ENCODE results near the gene CAMKK2.
A peak's percentile ranks its signal among the peaks of the same experiment; 100 is the strongest.
"Not testable (repeated sequence)": the region's sequence is repeated elsewhere in the genome, so short reads cannot be mapped to it uniquely, and the experiment has no call there.

The CAMKK2 gene

GRCh38 chr12:121245031-121245430, 51.5 kb downstream of the CAMKK2 start:
- no peak for DNase-seq

- peak; percentile 52 to 54 for DNase-seq
These were observed 55.1 kb downstream of the CAMKK2 start for GRCh38 chr12:121241156-121241970.

- peak; percentile 86 to 87 for DNase-seq
These were observed 55.9 kb downstream of the CAMKK2 start for GRCh38 chr12:121240484-121241101.

GRCh38 chr12:121240062-121240420, 56.5 kb downstream of the CAMKK2 start:
- no peak for DNase-seq

GRCh38 chr12:121239351-121240061, 57.0 kb downstream of the CAMKK2 start:
- DNase-seq: peak; percentile 79 to 83

- DNase-seq: peak; percentile 31 to 45
These were observed 57.7 kb downstream of the CAMKK2 start for GRCh38 chr12:121238604-121239350.

- DNase-seq: no peak
These were observed 58.4 kb downstream of the CAMKK2 start for GRCh38 chr12:121238086-121238485.

GRCh38 chr12:121237415-121237814, 59.1 kb downstream of the CAMKK2 start:
- DNase-seq: no peak

GRCh38 chr12:121236776-121237175, 59.7 kb downstream of the CAMKK2 start:
- no peak for DNase-seq

GRCh38 chr12:121233628-121234020, 62.9 kb downstream of the CAMKK2 start:
- no peak for DNase-seq

GRCh38 chr12:121232977-121233627, 63.4 kb downstream of the CAMKK2 start:
- no peak for DNase-seq

- DNase-seq: no peak
These were observed 64.3 kb downstream of the CAMKK2 start for GRCh38 chr12:121232163-121232562.

GRCh38 chr12:121230538-121230907, 66.0 kb downstream of the CAMKK2 start:
- no peak for DNase-seq

GRCh38 chr12:121229826-121230537, 66.5 kb downstream of the CAMKK2 start:
- DNase-seq: peak; percentile 59 to 72

GRCh38 chr12:121228919-121229665, 67.4 kb downstream of the CAMKK2 start:
- DNase-seq: no peak

GRCh38 chr12:121227294-121227693, 69.2 kb downstream of the CAMKK2 start:
- no peak for DNase-seq

- DNase-seq: not testable (repeated sequence)
These were observed 69.6 kb downstream of the CAMKK2 start for GRCh38 chr12:121226871-121227270.

GRCh38 chr12:121226399-121226798, 70.1 kb downstream of the CAMKK2 start:
- DNase-seq: no peak

GRCh38 chr12:121224591-121224990, 71.9 kb downstream of the CAMKK2 start:
- DNase-seq: peak; percentile 49 to 50

GRCh38 chr12:121223292-121224285, 72.9 kb downstream of the CAMKK2 start:
- DNase-seq: peak; percentile 38 to 66
